ENCODE data around the gene PIP.

DNA sequence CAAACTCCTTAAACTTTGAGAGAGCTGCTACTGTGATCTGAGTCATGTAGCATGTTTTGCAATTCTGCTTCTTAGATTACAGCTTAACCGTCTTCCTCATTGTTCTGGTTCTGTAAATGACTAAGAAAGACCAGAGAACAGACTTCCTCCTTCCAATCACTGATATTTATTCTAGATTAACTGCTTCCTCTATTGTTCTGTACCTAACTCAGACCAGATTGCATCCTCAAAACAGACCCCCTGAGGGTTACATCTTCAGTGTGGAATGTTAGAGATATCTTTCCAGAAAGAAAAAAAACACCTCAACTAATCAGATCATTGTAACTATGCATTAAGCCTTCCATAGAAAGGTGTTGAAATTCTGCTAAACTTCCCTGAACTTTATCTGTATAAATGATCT, 5.7 kb upstream of the PIP start:
- TF ChIP-seq POLR2A (IDR thresholded peaks at IDR 0.05) (no peak), EP300 (IDR thresholded peaks at IDR 0.05) (no peak), CTCF (IDR thresholded peaks at IDR 0.05) (no peak), POLR2AphosphoS5 (IDR thresholded peaks at IDR 0.05) (no peak)

Measured in sigmoid colon (tissue), 4 donors.